GM10266 (cell line): Measurements from ENCODE around the gene SMURF1.

Experiments
- DNase-seq: peaks from one replicate; pipeline ENCODE4 v3.0.0; 2012; ENCODE audit errors: extremely low spot score
- TF ChIP-seq, protein P1 (sequence below): IDR thresholded peaks from 2 replicates; pipeline ENCODE4 v1.5.1; 2012; ENCODE audit warnings: mild to moderate bottlenecking, low read depth; ENCODE audit not compliant: control insufficient read depth, insufficient read depth; ENCODE audit errors: missing control alignments

The SMURF1 gene

DNA sequence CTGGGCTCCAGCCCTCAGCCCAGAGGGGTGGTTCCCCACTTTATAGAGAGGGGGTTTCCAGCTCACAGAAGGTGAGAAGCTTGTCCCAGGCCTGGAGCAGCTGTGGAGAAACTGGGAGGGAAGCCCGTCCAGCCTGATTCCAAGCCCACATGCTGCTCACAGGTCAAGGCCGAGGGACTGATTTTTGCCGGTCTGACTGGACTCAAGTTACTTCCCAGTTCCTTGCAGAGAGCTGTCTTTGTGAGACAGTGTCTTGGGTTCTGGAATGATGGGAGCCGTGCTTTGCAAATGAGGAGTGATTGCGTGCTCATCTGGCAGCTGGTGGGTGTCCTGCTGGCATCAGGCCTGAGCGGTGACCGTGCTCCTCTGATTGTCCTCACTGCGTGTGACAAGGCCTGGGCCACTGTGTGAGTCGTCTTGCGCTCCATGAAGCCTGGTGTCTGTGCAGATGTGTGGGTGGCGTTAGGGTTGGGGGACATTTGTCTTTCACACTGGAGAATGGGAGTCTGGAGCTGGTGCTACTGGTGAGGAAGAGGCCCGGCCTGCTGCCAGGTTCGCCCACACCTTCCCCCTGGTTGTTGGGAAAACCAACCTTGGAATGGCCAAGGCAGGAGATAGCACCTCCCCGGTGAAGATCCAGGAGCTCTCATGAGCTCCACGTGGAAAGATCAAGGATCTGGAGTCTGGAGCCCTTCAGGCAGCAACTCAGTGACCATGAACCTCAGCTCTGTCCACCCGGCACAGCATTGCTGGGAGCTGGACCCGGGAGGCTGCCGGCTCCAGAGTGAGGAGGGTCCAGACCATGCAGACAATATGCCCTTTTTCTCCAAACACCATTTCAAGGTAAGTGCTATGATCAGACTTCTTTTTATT lies 129.6 kb downstream of the SMURF1 start:
- TF ChIP-seq, protein P1, sequence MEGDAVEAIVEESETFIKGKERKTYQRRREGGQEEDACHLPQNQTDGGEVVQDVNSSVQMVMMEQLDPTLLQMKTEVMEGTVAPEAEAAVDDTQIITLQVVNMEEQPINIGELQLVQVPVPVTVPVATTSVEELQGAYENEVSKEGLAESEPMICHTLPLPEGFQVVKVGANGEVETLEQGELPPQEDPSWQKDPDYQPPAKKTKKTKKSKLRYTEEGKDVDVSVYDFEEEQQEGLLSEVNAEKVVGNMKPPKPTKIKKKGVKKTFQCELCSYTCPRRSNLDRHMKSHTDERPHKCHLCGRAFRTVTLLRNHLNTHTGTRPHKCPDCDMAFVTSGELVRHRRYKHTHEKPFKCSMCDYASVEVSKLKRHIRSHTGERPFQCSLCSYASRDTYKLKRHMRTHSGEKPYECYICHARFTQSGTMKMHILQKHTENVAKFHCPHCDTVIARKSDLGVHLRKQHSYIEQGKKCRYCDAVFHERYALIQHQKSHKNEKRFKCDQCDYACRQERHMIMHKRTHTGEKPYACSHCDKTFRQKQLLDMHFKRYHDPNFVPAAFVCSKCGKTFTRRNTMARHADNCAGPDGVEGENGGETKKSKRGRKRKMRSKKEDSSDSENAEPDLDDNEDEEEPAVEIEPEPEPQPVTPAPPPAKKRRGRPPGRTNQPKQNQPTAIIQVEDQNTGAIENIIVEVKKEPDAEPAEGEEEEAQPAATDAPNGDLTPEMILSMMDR = no peak
- no peak for DNase-seq

DNA sequence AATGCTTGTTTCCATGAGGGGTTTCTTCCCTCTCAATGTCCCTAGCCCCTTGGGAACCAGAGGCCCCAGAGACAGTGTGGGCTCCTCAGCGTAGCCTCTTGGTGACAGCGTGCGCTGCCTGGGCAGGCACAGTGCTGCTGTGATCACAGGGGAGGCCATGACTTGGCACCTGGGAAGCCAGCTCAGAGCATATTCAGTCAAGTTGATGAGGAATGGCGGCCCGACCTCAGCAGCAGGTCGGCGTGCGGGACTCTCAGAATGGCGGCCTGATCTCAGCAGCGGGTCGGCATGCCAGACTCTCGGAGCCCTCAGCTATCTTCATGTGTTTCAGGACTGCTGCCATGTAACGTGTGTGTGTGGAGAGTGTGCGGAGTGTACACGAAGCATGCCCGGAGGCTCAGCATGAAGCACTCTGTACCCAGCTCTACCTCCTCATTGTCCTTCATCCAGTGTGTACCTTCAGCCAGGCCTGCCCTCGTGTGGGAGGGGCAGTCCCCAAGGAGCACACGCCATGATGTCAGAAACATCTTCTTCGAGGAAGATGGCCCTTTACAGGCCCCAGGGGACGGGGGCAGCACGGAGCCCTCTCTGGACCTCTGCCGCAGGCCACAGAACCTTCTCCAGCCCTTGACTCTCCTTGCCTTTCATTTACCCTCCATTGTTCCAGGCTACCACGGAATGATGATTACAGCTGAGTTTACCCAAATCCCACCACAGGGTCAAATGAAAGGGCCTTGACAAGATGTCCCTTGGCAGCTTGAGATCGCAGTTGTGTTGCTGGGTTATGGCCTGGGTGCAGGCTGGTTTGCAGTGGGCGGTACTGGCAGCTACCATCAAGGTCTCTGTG lies 130.4 kb downstream of the SMURF1 start:
- TF ChIP-seq, protein P1 = no peak
- DNase-seq = no peak

DNA sequence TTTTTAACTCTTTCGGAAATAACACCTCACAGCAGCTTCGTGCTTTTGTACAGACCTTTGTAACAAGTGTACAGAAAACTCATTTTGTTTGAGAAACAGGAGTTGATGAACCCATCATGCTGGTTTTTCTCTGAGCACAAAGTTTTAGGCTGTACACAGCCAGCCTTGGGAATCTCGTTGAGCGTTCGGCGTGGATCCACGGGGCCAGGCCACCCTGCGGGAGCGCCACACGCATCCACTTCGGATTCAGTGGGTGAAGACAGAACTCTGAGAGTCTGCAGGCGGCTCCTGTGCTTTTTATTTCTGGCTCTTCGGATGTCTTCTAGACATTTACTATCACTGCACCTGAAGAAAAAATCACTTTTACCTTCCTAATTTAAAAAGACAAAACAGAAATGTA lies 131.2 kb downstream of the SMURF1 start:
- no peak for DNase-seq
- TF ChIP-seq, protein P1 = no peak

DNA sequence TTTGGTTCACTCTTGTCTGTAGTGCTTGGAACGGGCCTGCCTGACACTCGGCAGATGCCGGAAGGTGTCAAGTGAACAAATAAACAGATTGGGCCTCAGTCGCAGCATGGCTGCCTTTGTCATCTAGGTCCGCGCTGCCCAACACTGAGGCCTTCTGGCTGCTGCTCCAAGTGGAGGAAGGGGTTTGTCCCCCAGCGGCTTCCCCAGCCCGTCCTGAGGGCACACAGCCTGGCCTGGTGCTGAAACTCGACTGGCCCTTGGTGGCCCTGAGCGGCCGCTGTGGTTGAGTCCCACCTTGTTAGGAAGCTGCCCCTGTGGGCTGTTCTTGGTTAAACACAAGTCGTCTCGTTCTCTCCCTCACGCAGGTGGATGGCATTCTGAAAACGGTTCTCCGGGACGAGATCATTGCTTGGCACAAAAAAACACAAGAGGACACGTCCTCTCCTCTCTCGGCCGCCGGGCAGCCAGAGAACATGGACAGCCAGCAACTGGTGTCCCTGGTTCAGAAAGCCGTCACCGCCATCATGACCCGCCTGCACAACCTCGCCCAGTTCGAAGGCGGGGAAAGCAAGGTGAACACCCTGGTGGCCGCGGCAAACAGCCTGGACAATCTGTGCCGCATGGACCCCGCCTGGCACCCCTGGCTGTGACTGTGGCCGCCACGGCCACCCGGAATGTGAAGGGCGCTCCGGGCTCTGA lies 132.1 kb downstream of the SMURF1 start:
- no peak for DNase-seq
- TF ChIP-seq, protein P1 = no peak

DNA sequence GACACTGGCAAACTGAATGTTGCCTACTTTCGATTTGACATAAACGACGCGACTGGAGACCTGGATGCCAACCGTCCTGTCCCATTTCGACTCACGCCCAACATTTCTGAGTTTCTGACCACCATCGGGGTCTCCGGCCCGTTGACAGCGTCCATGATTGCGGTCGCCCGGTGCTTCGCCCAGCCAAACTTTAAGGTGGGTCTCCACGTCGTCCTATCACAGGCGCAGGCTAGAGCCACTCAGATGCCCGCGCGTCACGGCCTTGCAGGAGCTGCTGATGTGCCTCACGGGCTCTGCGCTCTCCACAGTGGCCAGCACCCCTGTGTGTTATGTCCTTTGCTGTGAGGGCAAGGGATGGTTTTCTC lies 132.6 kb downstream of the SMURF1 start:
- TF ChIP-seq, protein P1 = no peak

DNA sequence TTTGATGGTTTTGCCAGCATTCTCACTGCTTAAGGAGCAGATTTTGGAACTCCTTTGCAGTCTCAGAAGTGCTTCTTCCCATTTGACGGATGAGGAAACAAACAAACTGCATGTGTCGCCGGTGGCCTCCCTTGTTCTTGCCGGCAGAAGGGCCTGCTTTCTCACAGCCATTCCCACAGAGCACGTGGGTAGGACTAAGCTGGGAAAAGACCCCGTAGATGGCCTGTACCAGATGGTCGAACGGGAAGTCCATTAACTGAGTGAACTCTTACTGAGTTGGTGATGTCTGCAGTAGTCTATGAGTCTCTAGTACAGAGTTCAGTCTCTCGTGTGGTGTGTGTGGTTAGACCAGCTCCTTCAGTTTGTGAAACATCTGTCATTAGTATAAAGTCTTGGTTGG lies 133.6 kb downstream of the SMURF1 start:
- DNase-seq = no peak
- TF ChIP-seq, protein P1 = no peak

More for the DNA sequence above, 132.6 kb downstream of the SMURF1 start:
- DNase-seq = no peak
